Activated CD8-positive, alpha-beta memory T cell treated with anti-CD3 and anti-CD28 coated beads, Interleukin-2, amount 50 U/mL, for 1 hour (primary cell): ENCODE measurements around the gene TMEM191B.
"Not testable (repeated sequence)": the region's sequence is repeated elsewhere in the genome, so short reads cannot be mapped to it uniquely, and the experiment has no call there.

ENCODE experiments used
- DNase-seq: peaks from one replicate; pipeline ENCODE4 v3.0.0-alpha.2; 2020; ENCODE audit errors: extremely low read depth

Gene TMEM191B

GRCh38 chr22:18527752-18528596 is at the start of gene TMEM191B:
Gene TMEM191B, plus strand, starts transcription at chr22:18527802. Its CDS starts 179 bp downstream, at chr22:18527981.
- not testable (repeated sequence) for DNase-seq

GRCh38 chr22:18496227-18496626 is 31.4 kb upstream of the TMEM191B start:
- DNase-seq: not testable (repeated sequence)

- DNase-seq: not testable (repeated sequence)
These were observed 16.3 kb upstream of the TMEM191B start for GRCh38 chr22:18511327-18511726.

DNA sequence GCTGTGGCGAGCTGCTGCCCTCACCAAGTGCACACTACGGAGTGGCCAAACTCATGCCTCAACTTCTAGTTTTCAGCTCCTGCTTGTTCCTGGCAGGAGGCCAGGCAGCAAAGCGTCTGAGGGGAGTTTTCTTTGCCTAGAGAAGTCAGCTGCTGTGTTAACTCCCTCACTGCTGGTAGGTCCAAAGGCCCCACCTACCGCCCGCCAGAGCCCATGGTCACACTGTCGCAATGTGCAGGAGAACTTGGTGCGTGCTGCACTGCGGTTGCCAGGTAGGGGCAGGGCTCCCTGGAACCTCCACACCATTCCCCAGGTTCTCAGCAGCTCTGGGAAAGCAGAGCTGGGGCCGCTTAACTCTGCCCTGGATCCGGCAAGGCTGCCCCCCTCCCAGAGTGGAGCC is 15.2 kb upstream of the TMEM191B start:
- not testable (repeated sequence) for DNase-seq

GRCh38 chr22:18513454-18513853 is 14.1 kb upstream of the TMEM191B start:
- not testable (repeated sequence) for DNase-seq

GRCh38 chr22:18518061-18518460 is 9.5 kb upstream of the TMEM191B start, which contains the start of gene GGTLC3:
Gene GGTLC3, minus strand, starts transcription at chr22:18518161. Its CDS starts 264 bp downstream, at chr22:18517897.
- not testable (repeated sequence) for DNase-seq

- not testable (repeated sequence) for DNase-seq
These were observed 4.8 kb upstream of the TMEM191B start for GRCh38 chr22:18522762-18523161.

DNA sequence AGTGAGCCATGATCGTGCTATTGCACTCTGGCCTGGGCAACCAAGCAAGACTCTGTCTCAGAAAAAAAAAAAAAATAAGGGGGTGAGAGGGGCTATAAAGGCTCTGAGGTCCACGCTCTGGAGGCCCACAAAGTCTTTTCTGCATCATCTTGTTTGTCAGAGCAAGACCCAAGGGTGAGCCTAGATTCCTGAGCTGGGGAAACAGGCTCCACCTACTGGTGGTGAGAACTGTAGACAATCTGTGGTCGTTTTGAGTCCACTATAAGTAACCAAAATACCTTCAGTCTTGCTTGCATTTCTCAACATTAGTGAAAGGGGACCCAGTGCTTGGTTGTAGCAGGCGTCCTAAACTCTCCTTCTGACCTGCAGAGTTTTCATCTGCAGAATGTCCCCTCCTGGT is 4.3 kb upstream of the TMEM191B start:
- not testable (repeated sequence) for DNase-seq

DNA sequence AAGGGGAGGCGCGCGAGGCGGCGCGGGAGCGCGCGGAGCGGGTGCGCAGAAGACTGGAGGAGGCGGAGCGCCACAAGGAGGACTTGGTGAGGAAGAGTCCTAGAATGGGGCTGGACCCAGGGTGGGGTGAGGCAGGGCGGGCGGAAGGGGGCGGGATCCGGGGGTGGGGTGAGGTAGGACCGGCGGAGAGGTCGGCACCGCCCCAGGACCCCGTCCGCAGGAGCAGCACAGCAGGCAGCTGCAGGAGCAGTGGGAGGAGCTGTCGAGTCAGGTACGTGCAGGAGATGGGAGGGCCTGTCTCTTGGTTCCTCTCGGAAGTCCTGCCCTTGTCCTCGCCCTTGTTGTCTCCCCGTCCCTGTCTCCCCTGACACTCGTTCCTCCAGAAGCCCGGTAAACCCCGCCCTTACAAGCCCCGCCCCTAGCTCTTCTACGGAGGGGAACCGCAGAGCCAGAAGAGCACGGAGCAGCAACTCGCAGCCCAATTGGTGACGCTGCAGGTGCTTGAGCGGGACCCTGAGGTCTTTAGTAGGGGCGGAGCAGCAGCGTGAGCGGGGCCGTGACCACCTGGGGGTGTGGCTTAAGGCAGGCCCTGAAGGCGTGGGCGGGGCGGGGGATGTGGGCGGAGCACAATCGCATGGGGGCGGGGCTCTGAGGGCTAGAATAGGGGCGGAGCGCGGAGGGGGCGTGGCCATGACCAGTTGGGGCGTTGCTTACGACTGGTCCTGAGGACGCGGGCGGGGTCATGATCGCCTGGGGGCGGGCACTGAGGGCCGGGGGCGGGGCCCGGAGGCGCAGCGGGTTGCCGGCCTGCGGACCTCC is 1.2 kb downstream of the TMEM191B start:
- DNase-seq: peak; percentile 61

DNA sequence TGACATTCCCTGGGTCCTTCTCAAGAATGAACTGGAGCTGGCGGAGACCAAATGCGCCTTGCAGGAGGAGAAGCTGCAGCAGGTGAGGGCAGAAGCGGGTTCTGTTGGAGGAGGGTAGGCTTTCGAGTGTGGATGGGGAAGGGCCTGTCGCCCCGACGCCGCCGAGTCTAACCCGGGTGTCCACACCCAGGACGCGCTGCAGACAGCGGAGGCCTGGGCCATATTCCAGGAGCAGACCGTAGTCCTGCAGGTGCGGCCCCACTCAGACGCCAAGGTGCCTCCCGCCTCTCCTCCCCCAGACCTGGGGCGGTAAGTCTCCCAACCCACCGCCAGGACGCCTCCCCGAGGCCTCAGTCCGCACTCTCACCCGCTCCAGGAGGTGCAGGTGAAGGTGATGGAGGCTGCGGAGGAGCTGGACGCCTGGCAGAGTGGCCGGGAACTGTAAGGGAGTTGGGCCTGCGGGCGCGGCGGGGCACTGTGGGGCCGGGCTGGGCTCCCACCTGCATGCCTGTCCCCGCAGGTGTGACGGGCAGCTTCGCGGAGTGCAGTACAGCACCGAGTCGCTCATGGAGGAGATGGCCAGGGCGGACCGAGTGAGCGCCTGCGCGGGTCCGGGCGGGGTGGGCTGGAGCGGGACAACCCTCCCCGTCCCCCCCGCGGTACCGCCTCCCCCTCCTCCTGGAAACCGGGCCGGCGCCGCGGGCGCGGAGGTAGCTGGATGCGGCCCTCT is 2.0 kb downstream of the TMEM191B start:
- DNase-seq: not testable (repeated sequence)

GRCh38 chr22:18533633-18534032 is 6.0 kb downstream of the TMEM191B start:
- DNase-seq: not testable (repeated sequence)

DNA sequence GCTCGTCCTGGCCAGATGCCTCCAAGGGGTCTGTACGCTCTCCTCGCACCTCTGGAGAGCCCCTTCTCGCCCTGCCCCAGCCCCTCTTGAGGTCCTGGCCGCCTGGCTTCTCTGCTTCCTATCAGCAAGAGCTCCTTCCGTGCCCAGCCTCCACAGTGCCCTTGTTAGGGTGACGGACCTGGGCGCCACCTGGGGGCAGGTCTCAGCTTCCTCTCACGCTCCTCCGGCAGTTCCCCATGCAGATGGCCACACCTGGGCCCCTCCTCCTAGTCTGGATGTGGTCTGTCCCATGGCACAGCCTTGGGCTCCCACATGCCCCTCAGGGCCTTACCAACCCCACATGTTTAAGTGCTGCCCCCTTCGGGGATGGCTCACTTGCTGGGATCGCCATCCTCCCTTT is 6.7 kb downstream of the TMEM191B start:
- not testable (repeated sequence) for DNase-seq

DNA sequence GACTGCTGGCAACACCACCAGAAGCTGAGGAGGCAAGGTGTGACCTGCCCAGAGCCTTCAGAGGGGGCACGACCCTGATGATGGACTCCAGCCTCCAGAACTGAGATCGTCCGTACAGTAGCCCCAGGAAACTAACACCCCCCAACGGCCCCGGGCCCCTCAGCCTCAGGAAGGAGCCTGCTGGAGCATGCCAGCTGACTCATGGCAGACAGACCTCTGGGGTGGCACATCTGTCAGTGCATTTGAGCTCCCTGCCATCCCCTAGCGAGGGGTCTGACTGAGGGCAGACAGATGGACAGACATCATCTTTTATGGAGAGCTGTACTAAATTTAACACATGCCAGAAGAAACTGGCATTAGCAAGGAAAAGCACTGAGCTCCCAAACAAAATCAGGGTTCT is 12.4 kb downstream of the TMEM191B start:
- DNase-seq: not testable (repeated sequence)

GRCh38 chr22:18543400-18543799 is 15.8 kb downstream of the TMEM191B start:
- not testable (repeated sequence) for DNase-seq

GRCh38 chr22:18544615-18545014 is 17.0 kb downstream of the TMEM191B start:
- DNase-seq: not testable (repeated sequence)

- DNase-seq: not testable (repeated sequence)
These were observed 22.0 kb downstream of the TMEM191B start for GRCh38 chr22:18549458-18550179.

DNA sequence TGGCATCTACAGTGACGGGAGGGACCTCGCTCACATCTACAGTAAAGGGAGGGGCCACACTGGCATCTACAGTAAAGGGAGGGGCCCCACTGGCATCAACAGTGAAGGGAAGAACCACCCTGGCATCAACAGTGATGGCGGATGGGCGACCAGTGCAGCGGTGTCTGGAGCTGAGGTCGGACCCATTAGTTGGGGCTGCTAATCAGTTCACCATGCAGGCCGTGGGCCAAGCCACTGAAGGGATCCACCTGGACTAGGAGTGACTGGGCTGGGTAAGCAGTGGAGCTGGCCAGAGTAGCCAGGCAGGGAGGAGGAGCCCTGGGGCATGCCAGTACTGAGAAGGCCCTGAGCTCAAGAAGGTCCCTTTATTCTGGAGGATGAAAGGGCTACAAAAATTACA is 23.4 kb downstream of the TMEM191B start:
- not testable (repeated sequence) for DNase-seq

- not testable (repeated sequence) for DNase-seq
These were observed 25.4 kb downstream of the TMEM191B start for GRCh38 chr22:18552839-18553597.

DNA sequence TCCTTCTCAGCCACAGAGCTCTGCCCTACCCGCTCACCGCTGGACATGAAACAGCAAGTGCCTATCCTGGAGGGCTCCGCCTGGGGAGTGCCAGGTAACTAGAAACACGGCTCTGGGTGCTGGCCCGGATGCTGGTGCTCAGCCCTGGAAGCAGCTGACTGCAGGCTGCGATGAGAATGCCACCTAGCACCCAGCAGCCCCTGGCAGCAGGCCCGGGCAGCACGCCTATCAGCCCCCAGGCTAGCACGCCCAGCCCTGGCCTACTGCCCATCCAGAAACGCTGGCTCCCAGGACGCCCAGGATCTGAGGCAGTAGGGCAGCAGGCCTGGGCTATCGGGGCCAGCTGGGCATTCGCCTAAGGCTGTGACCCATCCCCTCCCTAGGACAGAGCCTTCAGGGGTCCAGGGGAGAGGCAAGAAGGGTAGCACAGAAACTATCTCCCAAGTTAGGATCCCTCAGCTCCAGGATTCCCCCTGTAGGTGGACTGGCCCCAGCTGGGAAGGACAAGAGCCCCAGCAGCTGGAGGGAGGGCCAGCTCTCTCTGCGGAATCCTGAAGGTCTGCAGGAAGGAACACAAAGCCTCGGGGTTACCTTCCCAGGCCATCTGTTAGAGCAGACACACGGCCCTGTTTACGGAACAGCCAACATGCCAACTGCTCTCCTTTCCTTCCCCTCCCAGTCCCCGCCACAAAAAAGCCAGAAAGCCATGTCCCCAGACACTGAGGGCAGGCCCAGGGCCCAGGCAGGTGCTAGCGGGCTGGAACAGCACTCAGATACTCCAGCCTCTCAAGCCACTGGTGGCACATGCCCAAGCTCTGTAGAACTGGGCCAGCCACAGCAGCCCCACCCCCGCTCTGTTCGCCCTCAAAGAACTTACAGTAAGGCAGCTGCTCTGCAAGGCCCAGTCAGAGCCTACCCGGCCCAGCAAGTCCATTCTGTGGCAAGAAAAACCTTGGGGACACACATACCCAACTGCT is 27.0 kb downstream of the TMEM191B start:
- not testable (repeated sequence) for DNase-seq
